HL-60 (cell line): ENCODE data around the gene MYO16.

Source experiments
- POLR2AphosphoS5 ChIP-seq: IDR thresholded peaks from 2 replicates; pipeline ENCODE4 v1.6.1; 2012; ENCODE audit warnings: low read depth
- TF ChIP-seq, protein P1 (sequence below): IDR thresholded peaks from one replicate; pipeline ENCODE4 v1.5.1; 2011; ENCODE audit warnings: low read length, control low read depth, inconsistent platforms; ENCODE audit not compliant: insufficient read depth
- TF ChIP-seq, protein P2 (sequence below): IDR thresholded peaks from 2 replicates; pipeline ENCODE4 v1.6.1; 2012; ENCODE audit warnings: low read depth; ENCODE audit not compliant: insufficient replicate concordance

DNA sequence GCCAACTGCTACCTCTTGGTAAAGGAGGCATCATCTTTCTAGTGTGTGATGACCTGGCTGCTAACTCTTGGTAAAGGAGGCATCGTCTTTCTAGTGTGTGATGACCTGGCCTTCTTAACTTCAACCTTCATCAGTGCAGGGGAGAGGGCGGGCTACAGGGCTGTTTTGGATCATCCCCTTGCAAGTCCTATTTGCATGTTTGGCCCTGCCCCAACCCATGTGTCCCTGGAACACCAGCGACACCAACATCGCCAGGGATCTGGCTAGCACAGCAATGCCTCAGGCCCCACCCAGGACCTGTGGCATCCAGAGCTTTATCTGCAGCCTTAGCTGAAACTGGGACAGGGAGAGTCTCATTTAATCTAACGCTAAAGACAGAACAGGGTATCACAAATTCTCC is 492.4 kb downstream of the MYO16 start:
- TF ChIP-seq, protein P1, sequence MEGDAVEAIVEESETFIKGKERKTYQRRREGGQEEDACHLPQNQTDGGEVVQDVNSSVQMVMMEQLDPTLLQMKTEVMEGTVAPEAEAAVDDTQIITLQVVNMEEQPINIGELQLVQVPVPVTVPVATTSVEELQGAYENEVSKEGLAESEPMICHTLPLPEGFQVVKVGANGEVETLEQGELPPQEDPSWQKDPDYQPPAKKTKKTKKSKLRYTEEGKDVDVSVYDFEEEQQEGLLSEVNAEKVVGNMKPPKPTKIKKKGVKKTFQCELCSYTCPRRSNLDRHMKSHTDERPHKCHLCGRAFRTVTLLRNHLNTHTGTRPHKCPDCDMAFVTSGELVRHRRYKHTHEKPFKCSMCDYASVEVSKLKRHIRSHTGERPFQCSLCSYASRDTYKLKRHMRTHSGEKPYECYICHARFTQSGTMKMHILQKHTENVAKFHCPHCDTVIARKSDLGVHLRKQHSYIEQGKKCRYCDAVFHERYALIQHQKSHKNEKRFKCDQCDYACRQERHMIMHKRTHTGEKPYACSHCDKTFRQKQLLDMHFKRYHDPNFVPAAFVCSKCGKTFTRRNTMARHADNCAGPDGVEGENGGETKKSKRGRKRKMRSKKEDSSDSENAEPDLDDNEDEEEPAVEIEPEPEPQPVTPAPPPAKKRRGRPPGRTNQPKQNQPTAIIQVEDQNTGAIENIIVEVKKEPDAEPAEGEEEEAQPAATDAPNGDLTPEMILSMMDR = no peak
- TF ChIP-seq POLR2AphosphoS5 = no peak
- TF ChIP-seq, protein P2, sequence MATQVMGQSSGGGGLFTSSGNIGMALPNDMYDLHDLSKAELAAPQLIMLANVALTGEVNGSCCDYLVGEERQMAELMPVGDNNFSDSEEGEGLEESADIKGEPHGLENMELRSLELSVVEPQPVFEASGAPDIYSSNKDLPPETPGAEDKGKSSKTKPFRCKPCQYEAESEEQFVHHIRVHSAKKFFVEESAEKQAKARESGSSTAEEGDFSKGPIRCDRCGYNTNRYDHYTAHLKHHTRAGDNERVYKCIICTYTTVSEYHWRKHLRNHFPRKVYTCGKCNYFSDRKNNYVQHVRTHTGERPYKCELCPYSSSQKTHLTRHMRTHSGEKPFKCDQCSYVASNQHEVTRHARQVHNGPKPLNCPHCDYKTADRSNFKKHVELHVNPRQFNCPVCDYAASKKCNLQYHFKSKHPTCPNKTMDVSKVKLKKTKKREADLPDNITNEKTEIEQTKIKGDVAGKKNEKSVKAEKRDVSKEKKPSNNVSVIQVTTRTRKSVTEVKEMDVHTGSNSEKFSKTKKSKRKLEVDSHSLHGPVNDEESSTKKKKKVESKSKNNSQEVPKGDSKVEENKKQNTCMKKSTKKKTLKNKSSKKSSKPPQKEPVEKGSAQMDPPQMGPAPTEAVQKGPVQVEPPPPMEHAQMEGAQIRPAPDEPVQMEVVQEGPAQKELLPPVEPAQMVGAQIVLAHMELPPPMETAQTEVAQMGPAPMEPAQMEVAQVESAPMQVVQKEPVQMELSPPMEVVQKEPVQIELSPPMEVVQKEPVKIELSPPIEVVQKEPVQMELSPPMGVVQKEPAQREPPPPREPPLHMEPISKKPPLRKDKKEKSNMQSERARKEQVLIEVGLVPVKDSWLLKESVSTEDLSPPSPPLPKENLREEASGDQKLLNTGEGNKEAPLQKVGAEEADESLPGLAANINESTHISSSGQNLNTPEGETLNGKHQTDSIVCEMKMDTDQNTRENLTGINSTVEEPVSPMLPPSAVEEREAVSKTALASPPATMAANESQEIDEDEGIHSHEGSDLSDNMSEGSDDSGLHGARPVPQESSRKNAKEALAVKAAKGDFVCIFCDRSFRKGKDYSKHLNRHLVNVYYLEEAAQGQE = no peak
